Measurements from ENCODE around the gene ASB1. TPM values are rescaled to one million over a fixed set of nuclear protein-coding genes. Genes with fewer than 3 reads are reported as not detected.

The ASB1 gene
- total and polyA plus RNA-seq, 2 donors (not counting 1 experiment from before 2014, with no cell fraction given) = 19.3 to 40.6 TPM

- H3K36me3 ChIP-seq (ENCODE audit: control insufficient read depth, insufficient read depth, low read length) = no peaks in the 10 kb centered on the region
- H4K20me1 ChIP-seq (ENCODE audit: control insufficient read depth, extremely low read depth, insufficient read depth, low read length) = no peaks in the 10 kb centered on the region
- H3K4me1 ChIP-seq (ENCODE audit: control insufficient read depth, extremely low read depth, insufficient read depth, low read length) = no peaks in the 10 kb centered on the region
- H3K9ac ChIP-seq (ENCODE audit: insufficient read depth, low read length) = no peak overlapping the region
- H3K4me3 ChIP-seq (replicated peaks in 1 of 4; ENCODE audit: control extremely low read depth in 1 of 4, insufficient read depth in 1 of 4, low read depth in 3 of 4, low read length in 4 of 4) = no peak overlapping the region
- no peaks in the 10 kb centered on the region for H3K79me2 ChIP-seq (ENCODE audit: control insufficient read depth, insufficient read depth, low read length)
- no peak overlapping the region for H3K4me2 ChIP-seq (ENCODE audit: extremely low read depth, insufficient read depth, low read length)
- DNase-seq (ENCODE audit: low read depth in 2 of 2) = no peak
- no peaks in the 10 kb centered on the region for H3K27me3 ChIP-seq (ENCODE audit: control insufficient read depth, insufficient read depth, low read length)
- H3K27ac ChIP-seq (ENCODE audit: insufficient read depth, low read length) = no peak overlapping the region
- H2AFZ ChIP-seq (ENCODE audit: low read length) = no peak overlapping the region
- TF ChIP-seq EZH2 (IDR thresholded peaks at IDR 0.05; ENCODE audit: low read length, missing control alignments) = no peak
- TF ChIP-seq, protein P1, sequence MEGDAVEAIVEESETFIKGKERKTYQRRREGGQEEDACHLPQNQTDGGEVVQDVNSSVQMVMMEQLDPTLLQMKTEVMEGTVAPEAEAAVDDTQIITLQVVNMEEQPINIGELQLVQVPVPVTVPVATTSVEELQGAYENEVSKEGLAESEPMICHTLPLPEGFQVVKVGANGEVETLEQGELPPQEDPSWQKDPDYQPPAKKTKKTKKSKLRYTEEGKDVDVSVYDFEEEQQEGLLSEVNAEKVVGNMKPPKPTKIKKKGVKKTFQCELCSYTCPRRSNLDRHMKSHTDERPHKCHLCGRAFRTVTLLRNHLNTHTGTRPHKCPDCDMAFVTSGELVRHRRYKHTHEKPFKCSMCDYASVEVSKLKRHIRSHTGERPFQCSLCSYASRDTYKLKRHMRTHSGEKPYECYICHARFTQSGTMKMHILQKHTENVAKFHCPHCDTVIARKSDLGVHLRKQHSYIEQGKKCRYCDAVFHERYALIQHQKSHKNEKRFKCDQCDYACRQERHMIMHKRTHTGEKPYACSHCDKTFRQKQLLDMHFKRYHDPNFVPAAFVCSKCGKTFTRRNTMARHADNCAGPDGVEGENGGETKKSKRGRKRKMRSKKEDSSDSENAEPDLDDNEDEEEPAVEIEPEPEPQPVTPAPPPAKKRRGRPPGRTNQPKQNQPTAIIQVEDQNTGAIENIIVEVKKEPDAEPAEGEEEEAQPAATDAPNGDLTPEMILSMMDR (conservative IDR thresholded peaks at IDR 0.05 in 1 of 2, IDR thresholded peaks at IDR 0.05 in 1 of 2; ENCODE audit: low read depth in 1 of 2, low read length in 2 of 2) = no peak
- no peaks in the 10 kb centered on the region for H3K9me3 ChIP-seq (ENCODE audit: control insufficient read depth, insufficient read depth, low read depth, low read length)
These were observed 13.4 kb upstream of the ASB1 start for GRCh38 chr2:238413368-238413767.

DNA sequence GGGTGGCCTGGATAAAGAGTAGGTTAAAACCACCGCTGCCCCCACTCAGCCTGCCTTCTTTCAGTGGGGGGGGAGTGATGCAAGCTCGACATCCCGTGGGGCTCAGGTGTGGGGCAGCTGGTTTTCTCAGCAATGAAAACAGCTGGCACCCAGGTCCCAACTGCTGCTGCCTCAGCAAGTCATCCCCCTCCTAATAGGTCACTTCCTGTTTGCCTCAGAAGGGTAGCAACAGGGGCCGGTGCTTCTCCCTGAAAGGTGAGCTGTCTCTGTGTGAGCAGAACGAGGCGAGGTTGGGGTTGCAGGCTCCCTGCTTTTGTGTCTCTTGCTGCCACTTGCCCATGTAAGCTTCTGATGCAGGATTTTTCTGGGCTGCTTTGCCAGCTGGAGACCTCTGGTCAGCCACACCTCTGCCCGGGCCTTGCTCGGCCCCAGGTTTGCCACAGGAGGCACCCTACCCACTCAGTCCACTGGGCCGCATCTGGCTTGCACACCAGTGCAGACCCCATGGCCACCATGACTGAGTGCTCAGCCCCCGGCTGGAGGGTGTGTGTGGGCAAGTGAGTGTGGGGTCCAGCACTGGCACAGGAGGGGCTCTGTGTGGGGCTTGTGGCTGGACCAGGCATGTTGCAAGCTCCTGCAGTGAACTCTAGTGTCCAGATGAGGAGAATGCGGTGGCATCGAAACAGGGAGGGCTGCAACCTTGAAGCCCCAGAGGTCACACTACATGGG lies 11.5 kb upstream of the ASB1 start:
- H3K27ac ChIP-seq (ENCODE audit: insufficient read depth, low read length) = no peak overlapping the region
- H3K79me2 ChIP-seq (ENCODE audit: control insufficient read depth, insufficient read depth, low read length) = no peaks in the 10 kb centered on the region
- H3K9ac ChIP-seq (ENCODE audit: insufficient read depth, low read length) = no peak overlapping the region
- no peak for TF ChIP-seq EZH2 (IDR thresholded peaks at IDR 0.05; ENCODE audit: low read length, missing control alignments)
- TF ChIP-seq, protein P1 (conservative IDR thresholded peaks at IDR 0.05 in 1 of 2, IDR thresholded peaks at IDR 0.05 in 1 of 2; ENCODE audit: low read depth in 1 of 2, low read length in 2 of 2) = no peak
- no peaks in the 10 kb centered on the region for H4K20me1 ChIP-seq (ENCODE audit: control insufficient read depth, extremely low read depth, insufficient read depth, low read length)
- no peaks in the 10 kb centered on the region for H3K4me1 ChIP-seq (ENCODE audit: control insufficient read depth, extremely low read depth, insufficient read depth, low read length)
- no peaks in the 10 kb centered on the region for H3K27me3 ChIP-seq (ENCODE audit: control insufficient read depth, insufficient read depth, low read length)
- H3K36me3 ChIP-seq (ENCODE audit: control insufficient read depth, insufficient read depth, low read length) = no peaks in the 10 kb centered on the region
- H3K9me3 ChIP-seq (ENCODE audit: control insufficient read depth, insufficient read depth, low read depth, low read length) = no peaks in the 10 kb centered on the region
- H3K4me3 ChIP-seq (replicated peaks in 1 of 4; ENCODE audit: control extremely low read depth in 1 of 4, insufficient read depth in 1 of 4, low read depth in 3 of 4, low read length in 4 of 4) = no peak overlapping the region
- H3K4me2 ChIP-seq (ENCODE audit: extremely low read depth, insufficient read depth, low read length) = no peak overlapping the region
- no peak for DNase-seq (ENCODE audit: low read depth in 2 of 2)
- no peak overlapping the region for H2AFZ ChIP-seq (ENCODE audit: low read length)

DNA sequence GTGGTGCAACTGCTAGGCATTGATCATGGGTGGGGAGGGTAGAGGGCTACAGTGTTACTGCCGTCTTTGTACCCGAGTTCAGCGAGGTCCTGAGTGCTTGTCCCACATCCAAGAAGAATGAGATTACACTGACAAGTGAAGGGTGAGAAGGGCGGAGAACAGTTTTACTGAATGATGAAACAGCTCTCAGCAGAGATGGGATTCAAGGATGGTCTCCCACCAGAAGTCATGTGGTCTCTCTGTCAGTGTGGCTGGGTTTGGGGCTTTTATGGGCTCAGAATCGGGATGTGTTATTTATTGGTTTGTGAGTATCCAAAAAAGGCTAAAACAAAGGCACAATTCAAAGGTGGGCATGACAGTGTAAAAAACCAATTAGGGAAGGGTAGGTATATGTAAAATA lies 10.8 kb upstream of the ASB1 start:
- Histone ChIP-seq H3K36me3 (ENCODE audit: control insufficient read depth, insufficient read depth, low read length) (no peaks in the 10 kb centered on the region), H3K9me3 (ENCODE audit: control insufficient read depth, insufficient read depth, low read depth, low read length) (no peaks in the 10 kb centered on the region), H3K9ac (ENCODE audit: insufficient read depth, low read length) (no peak overlapping the region), H4K20me1 (ENCODE audit: control insufficient read depth, extremely low read depth, insufficient read depth, low read length) (no peaks in the 10 kb centered on the region), H3K27ac (ENCODE audit: insufficient read depth, low read length) (no peak overlapping the region), H3K4me2 (ENCODE audit: extremely low read depth, insufficient read depth, low read length) (no peak overlapping the region), H2AFZ (ENCODE audit: low read length) (no peak overlapping the region), H3K4me3 (replicated peaks in 1 of 4; ENCODE audit: control extremely low read depth in 1 of 4, insufficient read depth in 1 of 4, low read depth in 3 of 4, low read length in 4 of 4) (no peak overlapping the region), H3K79me2 (ENCODE audit: control insufficient read depth, insufficient read depth, low read length) (no peaks in the 10 kb centered on the region), H3K27me3 (ENCODE audit: control insufficient read depth, insufficient read depth, low read length) (no peaks in the 10 kb centered on the region), H3K4me1 (ENCODE audit: control insufficient read depth, extremely low read depth, insufficient read depth, low read length) (no peaks in the 10 kb centered on the region)
- no peak for DNase-seq (ENCODE audit: low read depth in 2 of 2)
- no peak for TF ChIP-seq EZH2 (IDR thresholded peaks at IDR 0.05; ENCODE audit: low read length, missing control alignments)
- TF ChIP-seq, protein P1 (conservative IDR thresholded peaks at IDR 0.05 in 1 of 2, IDR thresholded peaks at IDR 0.05 in 1 of 2; ENCODE audit: low read depth in 1 of 2, low read length in 2 of 2) = no peak
